Fibroblast of pulmonary artery (primary cell): ENCODE results near the gene POLR2E.

Experiments used
- DNase-seq: peaks from one replicate; pipeline ENCODE4 v3.0.0-alpha.2; 2010; ENCODE audit warnings: low read depth
- H3K4me3 ChIP-seq: replicated peaks from 2 replicates; pipeline ENCODE4 v1.5.1; 2011; ENCODE audit warnings: low read depth, mild to moderate bottlenecking, control low read depth, low read length, moderate library complexity
- CTCF ChIP-seq: IDR thresholded peaks from 2 replicates; pipeline ENCODE4 v1.5.1; 2011; ENCODE audit warnings: mild to moderate bottlenecking, control low read depth, low read length, inconsistent platforms; ENCODE audit errors: missing control alignments

POLR2E gene

DNA sequence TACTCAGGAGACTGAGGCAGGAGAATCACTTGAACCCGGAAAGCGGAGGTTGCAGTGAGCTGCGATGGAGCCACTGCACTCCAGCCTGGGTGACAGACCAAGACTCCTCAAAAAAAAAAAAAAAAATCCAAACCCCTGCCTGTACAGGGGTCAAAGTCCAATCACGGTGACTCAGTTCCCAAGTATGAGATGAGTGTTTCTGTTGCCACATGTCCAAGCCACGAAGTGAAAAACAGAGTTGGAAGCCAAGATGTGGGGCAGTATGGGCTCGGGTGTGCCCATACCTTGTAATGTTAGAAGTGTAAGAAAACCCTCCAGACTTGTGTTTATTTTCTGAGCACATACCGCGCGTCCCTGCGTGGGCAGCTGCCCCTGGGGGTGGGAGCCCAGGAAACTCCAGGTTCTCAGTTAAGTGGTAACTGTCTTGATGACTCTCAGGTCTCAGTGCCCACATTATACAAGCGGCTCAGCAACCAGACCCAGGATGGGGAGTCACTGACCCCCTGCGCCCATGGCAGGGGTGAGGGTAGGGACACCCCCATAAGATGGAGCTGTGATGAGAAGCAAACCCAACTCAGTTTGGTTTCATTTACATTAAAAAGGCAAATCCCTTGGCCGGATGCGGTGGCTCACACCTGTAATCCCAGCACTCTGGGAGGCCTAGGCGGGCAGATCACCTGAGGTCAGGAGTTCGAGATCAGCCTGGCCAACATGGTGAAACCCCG lies 7.4 kb upstream of the POLR2E start:
- peak overlapping the region; percentile 25 for H3K4me3 ChIP-seq
- no peak for TF ChIP-seq CTCF
- DNase-seq = peak; percentile 99

DNA sequence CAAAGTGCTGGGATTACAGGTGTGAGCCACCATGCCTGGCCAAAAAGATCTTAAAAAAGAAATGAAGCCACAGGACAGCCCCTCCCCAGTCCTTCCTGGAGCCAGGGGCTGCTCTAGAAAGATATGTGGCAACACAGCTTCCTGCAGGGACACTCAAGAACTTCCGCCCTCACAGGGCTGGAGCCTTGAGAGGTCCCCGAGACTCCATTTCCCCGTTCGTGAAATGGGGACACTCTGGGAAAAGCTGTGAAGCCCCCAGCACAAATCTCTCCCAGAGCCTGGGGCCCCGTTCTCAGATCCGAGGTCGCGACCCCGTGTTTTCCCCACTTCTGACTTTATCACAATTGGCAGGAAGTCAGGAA lies 6.1 kb upstream of the POLR2E start:
- peak overlapping the region; percentile 10 for H3K4me3 ChIP-seq
- no peak for DNase-seq
- no peak for TF ChIP-seq CTCF

- no peak for DNase-seq
- H3K4me3 ChIP-seq = no peak overlapping the region
- TF ChIP-seq CTCF = no peak
These were observed 3.2 kb upstream of the POLR2E start for GRCh38 chr19:1098177-1099051.

GRCh38 chr19:1097810-1098176 lies 2.6 kb upstream of the POLR2E start:
- TF ChIP-seq CTCF = no peak
- H3K4me3 ChIP-seq = no peak overlapping the region
- no peak for DNase-seq

GRCh38 chr19:1094655-1094977 lies 559 bp downstream of the POLR2E start:
- DNase-seq = no peak
- H3K4me3 ChIP-seq = peak overlapping the region; percentile 90
- TF ChIP-seq CTCF = no peak

DNA sequence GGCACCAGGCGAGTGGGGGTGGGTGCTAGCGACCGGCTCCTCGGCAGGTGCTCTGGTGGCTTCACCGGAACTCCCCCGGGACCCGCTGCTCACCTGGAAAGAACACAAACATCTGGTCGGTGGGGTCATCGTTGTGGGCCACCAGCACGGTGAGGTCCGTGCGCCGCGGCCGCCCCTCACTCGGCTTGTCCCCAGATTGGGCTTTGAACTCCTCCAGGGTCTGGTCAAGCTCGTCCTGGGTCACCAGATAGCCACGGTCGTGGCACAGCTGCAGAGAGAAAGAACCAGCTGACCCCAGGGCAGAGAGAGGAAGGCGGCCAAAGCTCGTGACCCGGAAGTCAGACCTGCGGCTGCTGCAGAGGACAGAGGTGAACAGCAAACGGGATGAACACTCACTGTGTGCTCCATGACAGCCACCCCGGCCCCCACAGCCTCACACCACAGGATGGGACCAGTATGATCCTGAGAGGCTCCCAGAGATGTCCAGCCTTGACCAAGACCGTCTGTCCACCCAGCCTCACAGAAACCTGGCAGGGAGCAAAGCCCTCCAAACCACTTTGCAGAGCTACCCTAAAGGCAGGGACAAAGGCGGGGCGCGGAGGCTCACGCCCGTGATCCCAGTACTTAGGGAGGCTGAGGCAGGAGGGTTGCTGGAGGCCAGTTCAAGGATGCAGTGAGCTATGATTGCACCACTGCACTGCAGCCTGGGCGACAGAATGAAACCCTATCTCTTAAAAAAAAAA lies 1.2 kb downstream of the POLR2E start:
- peak overlapping the region; percentile 90 for H3K4me3 ChIP-seq
- no peak for DNase-seq
- TF ChIP-seq CTCF = no peak
